ENCODE measurements around the gene LAMB3. TPM values are rescaled to one million over a fixed set of nuclear protein-coding genes. Genes with fewer than 3 reads are reported as not detected.

LAMB3 gene
- total RNA-seq, 1 donor: 12.4 TPM

DNA sequence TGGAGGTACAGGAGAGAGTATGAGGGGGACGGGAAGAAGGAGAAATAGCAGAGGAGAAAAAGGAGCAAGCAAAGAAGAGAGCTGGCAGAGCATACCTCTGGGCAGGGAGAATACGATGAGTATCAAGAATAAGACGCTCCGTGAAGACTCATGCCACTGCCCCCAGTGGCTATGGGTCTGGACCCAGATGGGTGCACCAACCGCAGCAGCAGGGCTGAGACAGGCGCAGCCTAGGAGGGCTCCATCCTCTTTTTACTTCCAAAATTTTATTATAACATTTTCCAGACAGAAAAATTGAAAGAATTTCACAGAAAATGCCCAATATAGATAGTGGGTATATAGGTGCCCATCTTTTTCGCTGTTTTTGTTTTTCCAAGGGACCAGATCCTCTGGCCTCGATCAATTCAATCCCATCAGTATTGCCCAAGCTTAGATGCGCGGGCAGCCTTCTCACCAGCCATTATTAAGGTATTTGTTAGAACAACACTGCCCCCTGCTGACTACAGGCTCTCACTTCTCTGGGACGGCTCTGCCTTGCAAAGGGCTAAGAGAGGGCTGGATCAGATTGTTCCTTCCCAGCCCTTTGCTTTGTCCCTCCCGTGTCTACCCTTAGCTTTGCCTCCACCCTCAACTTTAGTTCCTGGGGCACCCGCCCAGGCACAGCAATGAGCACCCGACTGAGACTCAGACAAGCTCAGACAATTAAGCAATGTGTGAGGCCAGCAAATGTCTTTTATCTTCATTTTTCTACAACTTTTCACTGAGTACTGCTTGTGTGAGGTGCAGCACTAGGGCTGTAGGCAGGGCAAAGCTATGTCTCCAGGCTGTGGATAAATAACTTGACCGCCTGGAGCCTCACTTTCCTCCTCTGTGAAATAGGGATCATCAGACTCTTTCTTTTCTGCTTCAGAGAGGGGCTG, 86.2 kb downstream of the LAMB3 start:
- peaks cover 5% of the 10 kb centered on the region for H3K4me1 ChIP-seq (ENCODE audit: insufficient read depth, low read length)
- H3K27me3 ChIP-seq (ENCODE audit: insufficient read depth, low read length): peaks cover 7% of the 10 kb centered on the region
- H3K4me3 ChIP-seq (ENCODE audit: low read length): no peak overlapping the region
- H3K9me3 ChIP-seq (ENCODE audit: low read depth, low read length): no peaks in the 10 kb centered on the region

Other genes with a start within 250 kb of the LAMB3 start
- gene CAMK1G, start 68.7 kb downstream of the LAMB3 start, total RNA-seq: 0.10 TPM
- gene G0S2, start 23.0 kb upstream of the LAMB3 start, total RNA-seq: 1,987 TPM
- 0.10 TPM for gene HSD11B1, start 52.4 kb upstream of the LAMB3 start, total RNA-seq
- gene TRAF3IP3, start 103.6 kb upstream of the LAMB3 start, total RNA-seq: 92.5 TPM
- 1.0 TPM for gene C1orf74, start 132.1 kb upstream of the LAMB3 start, total RNA-seq
- gene IRF6, start 153.7 kb upstream of the LAMB3 start, total RNA-seq: 0.94 TPM
- gene UTP25, start 175.5 kb upstream of the LAMB3 start, total RNA-seq: 9.3 TPM